ENCODE data around the gene HDGFL2.

HDGFL2 gene

GRCh38 chr19:4437103-4437502 lies 35.0 kb upstream of the HDGFL2 start:
- no peak for TF ChIP-seq CTCF (IDR thresholded peaks at IDR 0.05; ENCODE audit: low read length, missing control alignments)
- no peak overlapping the region for H3K4me3 ChIP-seq (replicated peaks; ENCODE audit: low read depth, low read length)
- DNase-seq (ENCODE audit: low read depth) = no peak

GRCh38 chr19:4439243-4439642 lies 32.9 kb upstream of the HDGFL2 start:
- no peak for DNase-seq (ENCODE audit: low read depth)
- TF ChIP-seq CTCF (IDR thresholded peaks at IDR 0.05; ENCODE audit: low read length, missing control alignments) = no peak
- no peak overlapping the region for H3K4me3 ChIP-seq (replicated peaks; ENCODE audit: low read depth, low read length)

- DNase-seq (ENCODE audit: low read depth) = no peak
- no peak overlapping the region for H3K4me3 ChIP-seq (replicated peaks; ENCODE audit: low read depth, low read length)
- TF ChIP-seq CTCF (IDR thresholded peaks at IDR 0.05; ENCODE audit: low read length, missing control alignments) = no peak
Observed at GRCh38 chr19:4441994-4442818, 29.9 kb upstream of the HDGFL2 start.

- DNase-seq (ENCODE audit: low read depth) = no peak
- no peak for TF ChIP-seq CTCF (IDR thresholded peaks at IDR 0.05; ENCODE audit: low read length, missing control alignments)
Observed at GRCh38 chr19:4442819-4443146, 29.3 kb upstream of the HDGFL2 start.

GRCh38 chr19:4443188-4443587 lies 28.9 kb upstream of the HDGFL2 start:
- no peak for DNase-seq (ENCODE audit: low read depth)
- no peak overlapping the region for H3K4me3 ChIP-seq (replicated peaks; ENCODE audit: low read depth, low read length)
- TF ChIP-seq CTCF (IDR thresholded peaks at IDR 0.05; ENCODE audit: low read length, missing control alignments) = no peak

More at GRCh38 chr19:4442819-4443146, 29.3 kb upstream of the HDGFL2 start:
- no peak overlapping the region for H3K4me3 ChIP-seq (replicated peaks; ENCODE audit: low read depth, low read length)

GRCh38 chr19:4443966-4444764 lies 27.9 kb upstream of the HDGFL2 start:
- TF ChIP-seq CTCF (IDR thresholded peaks at IDR 0.05; ENCODE audit: low read length, missing control alignments) = no peak
- no peak for DNase-seq (ENCODE audit: low read depth)
- H3K4me3 ChIP-seq (replicated peaks; ENCODE audit: low read depth, low read length) = no peak overlapping the region

All from fibroblast of pulmonary artery (primary cell).